ENCODE data around the gene CARMIL1.

The CARMIL1 gene

GRCh38 chr6:25465941-25466340 is 186.8 kb downstream of the CARMIL1 start:
- in situ Hi-C loops (cut with MboI; ENCODE audit: low sequenced_read_pairs), result no loop called here

GRCh38 chr6:25468881-25469280 is 189.7 kb downstream of the CARMIL1 start:
- in situ Hi-C loops (cut with MboI; ENCODE audit: low sequenced_read_pairs), result no loop called here

GRCh38 chr6:25469797-25470388 is 190.7 kb downstream of the CARMIL1 start:
- in situ Hi-C loops (cut with MboI; ENCODE audit: low sequenced_read_pairs), result no loop called here

- in situ Hi-C loops (cut with MboI; ENCODE audit: low sequenced_read_pairs), result no loop called here
Observed at GRCh38 chr6:25472306-25472705, 193.1 kb downstream of the CARMIL1 start.

GRCh38 chr6:25472906-25473305 is 193.7 kb downstream of the CARMIL1 start:
- in situ Hi-C loops (cut with MboI; ENCODE audit: low sequenced_read_pairs), result no loop called here

GRCh38 chr6:25473447-25473846 is 194.3 kb downstream of the CARMIL1 start:
- in situ Hi-C loops (cut with MboI; ENCODE audit: low sequenced_read_pairs), result no loop called here

GRCh38 chr6:25476126-25476525 is 197.0 kb downstream of the CARMIL1 start:
- in situ Hi-C loops (cut with MboI; ENCODE audit: low sequenced_read_pairs), result loop anchor here (25.0 kb wide), 1 partner anchor 214 kb away; no protein-coding TSS in a partner anchor

GRCh38 chr6:25477006-25477590 is 197.9 kb downstream of the CARMIL1 start:
- in situ Hi-C loops (cut with MboI; ENCODE audit: low sequenced_read_pairs), result loop anchor here (25.0 kb wide), 1 partner anchor 215 kb away; no protein-coding TSS in a partner anchor

- in situ Hi-C loops (cut with MboI; ENCODE audit: low sequenced_read_pairs), result loop anchor here (25.0 kb wide), 1 partner anchor 217 kb away; no protein-coding TSS in a partner anchor
Observed at GRCh38 chr6:25478973-25479372, 199.8 kb downstream of the CARMIL1 start.

GRCh38 chr6:25481267-25481666 is 202.1 kb downstream of the CARMIL1 start:
- in situ Hi-C loops (cut with MboI; ENCODE audit: low sequenced_read_pairs), result loop anchor here (25.0 kb wide), 1 partner anchor 219 kb away; no protein-coding TSS in a partner anchor

- in situ Hi-C loops (cut with MboI; ENCODE audit: low sequenced_read_pairs), result loop anchor here (25.0 kb wide), 1 partner anchor 221 kb away; no protein-coding TSS in a partner anchor
Observed at GRCh38 chr6:25482996-25483395, 203.8 kb downstream of the CARMIL1 start.

- in situ Hi-C loops (cut with MboI; ENCODE audit: low sequenced_read_pairs), result loop anchor here (25.0 kb wide), 1 partner anchor 222 kb away; no protein-coding TSS in a partner anchor
Observed at GRCh38 chr6:25483943-25484342, 204.8 kb downstream of the CARMIL1 start.

GRCh38 chr6:25484900-25485299 is 205.7 kb downstream of the CARMIL1 start:
- in situ Hi-C loops (cut with MboI; ENCODE audit: low sequenced_read_pairs), result loop anchor here (25.0 kb wide), 1 partner anchor 223 kb away; no protein-coding TSS in a partner anchor

- in situ Hi-C loops (cut with MboI; ENCODE audit: low sequenced_read_pairs), result loop anchor here (25.0 kb wide), 1 partner anchor 224 kb away; no protein-coding TSS in a partner anchor
Observed at GRCh38 chr6:25485821-25486534, 206.8 kb downstream of the CARMIL1 start.

- in situ Hi-C loops (cut with MboI; ENCODE audit: low sequenced_read_pairs), result loop anchor here (25.0 kb wide), 1 partner anchor 224 kb away; no protein-coding TSS in a partner anchor
Observed at GRCh38 chr6:25486550-25486949, 207.4 kb downstream of the CARMIL1 start.

GRCh38 chr6:25487012-25487411 is 207.8 kb downstream of the CARMIL1 start:
- in situ Hi-C loops (cut with MboI; ENCODE audit: low sequenced_read_pairs), result loop anchor here (25.0 kb wide), 1 partner anchor 225 kb away; no protein-coding TSS in a partner anchor

- in situ Hi-C loops (cut with MboI; ENCODE audit: low sequenced_read_pairs), result loop anchor here (25.0 kb wide), 1 partner anchor 226 kb away; no protein-coding TSS in a partner anchor
Observed at GRCh38 chr6:25488156-25488555, 209.0 kb downstream of the CARMIL1 start.

- in situ Hi-C loops (cut with MboI; ENCODE audit: low sequenced_read_pairs), result loop anchor here (25.0 kb wide), 1 partner anchor 227 kb away; no protein-coding TSS in a partner anchor
Observed at GRCh38 chr6:25489399-25489798, 210.2 kb downstream of the CARMIL1 start.

GRCh38 chr6:25490018-25490801 is 211.0 kb downstream of the CARMIL1 start:
- in situ Hi-C loops (cut with MboI; ENCODE audit: low sequenced_read_pairs), result loop anchor here (25.0 kb wide), 1 partner anchor 228 kb away; no protein-coding TSS in a partner anchor

GRCh38 chr6:25492951-25493350 is 213.8 kb downstream of the CARMIL1 start:
- in situ Hi-C loops (cut with MboI; ENCODE audit: low sequenced_read_pairs), result loop anchor here (25.0 kb wide), 1 partner anchor 231 kb away; no protein-coding TSS in a partner anchor

Measured in HL-60/S4 treated with retinoic acid at 250 ng/mL for 4 days and 3 days (cell line).